ENCODE results near the gene ICAM5.

The ICAM5 gene

GRCh38 chr19:10291554-10292205, 1.9 kb downstream of the ICAM5 start:
- peak overlapping the region; percentile 37; the same call in 1 of the 2 replicates for H3K4me3 ChIP-seq (ENCODE audit: low read length)
- TF ChIP-seq ZNF274 (IDR thresholded peaks at IDR 0.05; ENCODE audit: low read depth, low read length) = no peak

- TF ChIP-seq ZNF274 (IDR thresholded peaks at IDR 0.05; ENCODE audit: low read depth, low read length) = no peak
Measured at GRCh38 chr19:10292206-10292788, 2.5 kb downstream of the ICAM5 start.

GRCh38 chr19:10292789-10293636, 3.3 kb downstream of the ICAM5 start:
- H3K4me3 ChIP-seq (ENCODE audit: low read length) = peak overlapping the region; percentile 14; the same call in 1 of the 2 replicates
- no peak for TF ChIP-seq ZNF274 (IDR thresholded peaks at IDR 0.05; ENCODE audit: low read depth, low read length)

More at GRCh38 chr19:10292206-10292788, 2.5 kb downstream of the ICAM5 start:
- H3K4me3 ChIP-seq (ENCODE audit: low read length) = peak overlapping the region; percentile 37; the same call in 1 of the 2 replicates

- TF ChIP-seq ZNF274 (IDR thresholded peaks at IDR 0.05; ENCODE audit: low read depth, low read length) = no peak
- no peak overlapping the region for H3K4me3 ChIP-seq (ENCODE audit: low read length)
Measured at GRCh38 chr19:10293637-10294367, 4.0 kb downstream of the ICAM5 start.

- TF ChIP-seq ZNF274 (IDR thresholded peaks at IDR 0.05; ENCODE audit: low read depth, low read length) = no peak
- H3K4me3 ChIP-seq (ENCODE audit: low read length) = no peak overlapping the region
Measured at GRCh38 chr19:10294368-10294697, 4.6 kb downstream of the ICAM5 start.

- H3K4me3 ChIP-seq (ENCODE audit: low read length) = peak overlapping the region; percentile 42; the same call in 1 of the 2 replicates
- TF ChIP-seq ZNF274 (IDR thresholded peaks at IDR 0.05; ENCODE audit: low read depth, low read length) = no peak
Measured at GRCh38 chr19:10295305-10295846, 5.6 kb downstream of the ICAM5 start.

- no peak for TF ChIP-seq ZNF274 (IDR thresholded peaks at IDR 0.05; ENCODE audit: low read depth, low read length)
- peak overlapping the region; percentile 42; the same call in 1 of the 2 replicates for H3K4me3 ChIP-seq (ENCODE audit: low read length)
Measured at GRCh38 chr19:10295847-10296591, 6.3 kb downstream of the ICAM5 start.

GRCh38 chr19:10299545-10300458, 10.1 kb downstream of the ICAM5 start:
- no peak overlapping the region for H3K4me3 ChIP-seq (ENCODE audit: low read length)
- no peak for TF ChIP-seq ZNF274 (IDR thresholded peaks at IDR 0.05; ENCODE audit: low read depth, low read length)

- H3K4me3 ChIP-seq (ENCODE audit: low read length) = no peak overlapping the region
- TF ChIP-seq ZNF274 (IDR thresholded peaks at IDR 0.05; ENCODE audit: low read depth, low read length) = no peak
Measured at GRCh38 chr19:10305139-10305806, 15.5 kb downstream of the ICAM5 start.

- TF ChIP-seq ZNF274 (IDR thresholded peaks at IDR 0.05; ENCODE audit: low read depth, low read length) = no peak
- no peak overlapping the region for H3K4me3 ChIP-seq (ENCODE audit: low read length)
Measured at GRCh38 chr19:10306327-10306726, 16.6 kb downstream of the ICAM5 start.

- no peak for TF ChIP-seq ZNF274 (IDR thresholded peaks at IDR 0.05; ENCODE audit: low read depth, low read length)
- no peak within 1 kb of the TSS for H3K4me3 ChIP-seq (ENCODE audit: low read length)
Measured at GRCh38 chr19:10309423-10309822, 19.7 kb downstream of the ICAM5 start, which contains the start of gene ZGLP1. ZGLP1 (minus strand) TSS chr19:10309815.
